Osteoblast (primary cell): ENCODE results near the gene TSPAN33. TPM values are rescaled to one million over a fixed set of nuclear protein-coding genes. Genes with fewer than 3 reads are reported as not detected.
A peak's percentile ranks its signal among the peaks of the same experiment; 100 is the strongest.

Experiments used
- DNase-seq: peaks from one replicate; pipeline ENCODE4 v3.0.0; 2011; ENCODE audit warnings: low spot score, mixed read lengths; ENCODE audit not compliant: insufficient read length; ENCODE audit errors: missing footprints
- H2AFZ ChIP-seq: 2 replicates; pipeline ENCODE4 v1.6.0; 2011; ENCODE audit warnings: mild to moderate bottlenecking, low read length
- H3K27ac ChIP-seq: 2 replicates; pipeline ENCODE4 v1.5.1; 2011; ENCODE audit warnings: mild to moderate bottlenecking, low read depth, low read length, moderate library complexity
- H3K27me3 ChIP-seq: 2 replicates; pipeline ENCODE4 v1.6.0; 2012; ENCODE audit warnings: mild to moderate bottlenecking, control low read depth, inconsistent platforms, low read length, moderate library complexity; ENCODE audit not compliant: insufficient read depth
- H3K36me3 ChIP-seq: 2 replicates; pipeline ENCODE4 v1.5.1; 2011; ENCODE audit warnings: mild to moderate bottlenecking, low read length, control low read depth, moderate library complexity; ENCODE audit not compliant: insufficient read depth
- H3K4me1 ChIP-seq: 2 replicates; pipeline ENCODE4 v1.5.1; 2011; ENCODE audit warnings: mild to moderate bottlenecking, low read length, control low read depth, moderate library complexity; ENCODE audit not compliant: insufficient read depth
- H3K4me2 ChIP-seq: 2 replicates; pipeline ENCODE4 v1.6.0; 2011; ENCODE audit warnings: mild to moderate bottlenecking, low read length; ENCODE audit not compliant: insufficient read depth
- H3K4me3 ChIP-seq: fragments of 200-600 bp; sonication (generic); 3 replicates; pipeline ENCODE4 v1.5.1; 2012; ENCODE audit warnings: mild to moderate bottlenecking, low read length, inconsistent platforms; ENCODE audit not compliant: insufficient read depth
- H3K79me2 ChIP-seq: 2 replicates; pipeline ENCODE4 v1.6.0; 2012; ENCODE audit warnings: mild to moderate bottlenecking, low read length, control low read depth, inconsistent platforms; ENCODE audit not compliant: insufficient read depth
- H3K9me3 ChIP-seq: 2 replicates; pipeline ENCODE4 v1.5.1; 2011; ENCODE audit warnings: low read depth, low read length, control low read depth
- H4K20me1 ChIP-seq: 2 replicates; pipeline ENCODE4 v1.6.0; 2012; ENCODE audit warnings: mild to moderate bottlenecking, low read length, control low read depth; ENCODE audit not compliant: insufficient read depth
- CTCF ChIP-seq: IDR thresholded peaks from 2 replicates; pipeline ENCODE4 v1.5.1; 2011; ENCODE audit warnings: mild to moderate bottlenecking, low read depth, low read length, moderate library complexity; ENCODE audit errors: extremely low read depth
- total RNA-seq: library from RNA; depleted of rRNA; stranded (reverse); fragments of >200 nt; gene quantifications from 2 replicates; pipeline ENCODE4 v1.2.3, GENCODE V29; 2012

Gene TSPAN33
- total RNA-seq, 1 donor = 0.36 TPM

DNA sequence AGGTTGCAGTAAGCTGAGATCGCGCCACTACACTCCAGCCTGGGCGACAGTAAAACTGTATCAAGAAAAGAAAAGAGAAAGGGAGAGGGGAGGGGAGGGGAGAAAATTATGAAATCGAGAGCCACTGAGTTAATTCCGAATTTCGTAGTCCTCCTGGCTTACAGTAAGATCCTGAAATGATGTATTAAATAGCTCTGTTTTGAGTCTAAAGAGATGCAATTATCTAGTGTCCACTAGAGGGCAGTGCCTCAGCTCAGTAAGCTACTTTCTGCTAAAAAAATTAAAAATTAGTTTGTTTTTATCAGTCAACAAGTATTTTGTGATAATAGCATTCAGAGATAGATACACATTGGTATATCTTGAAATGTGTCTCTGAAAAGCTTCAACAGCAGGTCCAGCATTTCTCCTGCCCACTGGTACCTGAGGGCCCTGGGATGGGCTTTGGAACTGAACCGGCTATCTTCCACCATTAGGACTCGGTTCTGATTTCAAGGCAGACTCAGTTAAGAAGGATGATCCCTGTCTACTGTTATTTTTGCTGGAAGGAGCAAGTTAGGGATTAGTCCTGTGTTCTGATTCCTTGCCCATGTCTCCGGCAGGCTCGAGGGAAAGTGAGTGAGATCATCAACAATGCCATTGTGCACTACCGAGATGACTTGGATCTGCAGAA is 19.5 kb downstream of the TSPAN33 start:
- Histone ChIP-seq H4K20me1 (no peaks in the 10 kb centered on the region), H3K36me3 (no peaks in the 10 kb centered on the region), H3K27me3 (peaks cover 27% of the 10 kb centered on the region), H2AFZ (no peak overlapping the region), H3K4me1 (no peaks in the 10 kb centered on the region), H3K27ac (no peak overlapping the region), H3K4me2 (no peak overlapping the region), H3K79me2 (no peaks in the 10 kb centered on the region), H3K4me3 (no peak overlapping the region), H3K9me3 (no peaks in the 10 kb centered on the region)
- TF ChIP-seq CTCF = peak; percentile 84
- peak; percentile 89 for DNase-seq

GRCh38 chr7:129166745-129167144 is 22.2 kb downstream of the TSPAN33 start:
- Histone ChIP-seq H2AFZ (no peak overlapping the region), H3K79me2 (no peaks in the 10 kb centered on the region), H3K27ac (no peak overlapping the region), H3K4me1 (peaks cover 6% of the 10 kb centered on the region), H3K4me2 (no peak overlapping the region), H3K9me3 (no peaks in the 10 kb centered on the region), H3K36me3 (no peaks in the 10 kb centered on the region), H4K20me1 (no peaks in the 10 kb centered on the region), H3K4me3 (no peak overlapping the region), H3K27me3 (peaks cover 25% of the 10 kb centered on the region)
- TF ChIP-seq CTCF = no peak
- DNase-seq = peak; percentile 50

GRCh38 chr7:129167817-129168216 is 23.3 kb downstream of the TSPAN33 start:
- no peak for TF ChIP-seq CTCF
- Histone ChIP-seq H2AFZ (no peak overlapping the region), H3K9me3 (no peaks in the 10 kb centered on the region), H3K36me3 (no peaks in the 10 kb centered on the region), H3K27me3 (peaks cover 20% of the 10 kb centered on the region), H3K4me2 (no peak overlapping the region), H3K79me2 (no peaks in the 10 kb centered on the region), H3K27ac (no peak overlapping the region), H4K20me1 (no peaks in the 10 kb centered on the region), H3K4me3 (no peak overlapping the region), H3K4me1 (peaks cover 6% of the 10 kb centered on the region)
- DNase-seq = peak; percentile 23

- H3K27me3 ChIP-seq = peaks cover 17% of the 10 kb centered on the region
- H3K4me3 ChIP-seq = peak overlapping the region; percentile 71
- no peak for TF ChIP-seq CTCF
- H3K9me3 ChIP-seq = no peaks in the 10 kb centered on the region
- H4K20me1 ChIP-seq = no peaks in the 10 kb centered on the region
- peak; percentile 80 for DNase-seq
- H3K4me1 ChIP-seq = peaks cover 6% of the 10 kb centered on the region
- H2AFZ ChIP-seq = no peak overlapping the region
- no peaks in the 10 kb centered on the region for H3K79me2 ChIP-seq
- no peaks in the 10 kb centered on the region for H3K36me3 ChIP-seq
- H3K27ac ChIP-seq = no peak overlapping the region
- H3K4me2 ChIP-seq = peak overlapping the region; percentile 81
These were observed 23.9 kb downstream of the TSPAN33 start for GRCh38 chr7:129168231-129169021.
